GM19025 (cell line): Measurements from ENCODE around the gene LOXL4.
"Not testable (repeated sequence)": the region's sequence is repeated elsewhere in the genome, so short reads cannot be mapped to it uniquely, and the experiment has no call there.

Experiments used
- ATAC-seq: cut with Tn5 transposase; IDR thresholded peaks from one replicate; pipeline ENCODE4 v1.9.1; 2021; ENCODE audit warnings: mild to moderate bottlenecking, low read depth, moderate library complexity; ENCODE audit not compliant: unreplicated experiment

Gene LOXL4

DNA sequence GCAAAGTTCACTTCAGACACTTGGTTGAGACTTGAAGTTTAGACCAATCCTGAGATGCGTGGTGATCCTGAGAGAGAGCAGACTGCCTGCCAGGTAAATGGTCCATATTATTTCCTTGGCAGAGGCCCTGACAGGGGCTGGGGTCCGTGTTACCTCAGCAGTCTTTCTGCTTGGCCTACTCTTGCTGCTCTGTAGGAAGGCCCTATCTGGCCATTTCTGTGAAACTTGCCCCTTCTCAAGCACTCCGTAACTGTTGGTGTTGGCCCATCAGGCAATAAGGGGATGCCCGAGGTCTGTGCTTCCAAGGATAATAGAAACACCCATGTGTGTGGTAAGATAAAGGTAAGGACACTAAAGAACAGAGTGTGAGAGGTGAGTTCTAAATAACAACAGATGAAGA lies 20.0 kb downstream of the LOXL4 start:
- ATAC-seq = no peak

DNA sequence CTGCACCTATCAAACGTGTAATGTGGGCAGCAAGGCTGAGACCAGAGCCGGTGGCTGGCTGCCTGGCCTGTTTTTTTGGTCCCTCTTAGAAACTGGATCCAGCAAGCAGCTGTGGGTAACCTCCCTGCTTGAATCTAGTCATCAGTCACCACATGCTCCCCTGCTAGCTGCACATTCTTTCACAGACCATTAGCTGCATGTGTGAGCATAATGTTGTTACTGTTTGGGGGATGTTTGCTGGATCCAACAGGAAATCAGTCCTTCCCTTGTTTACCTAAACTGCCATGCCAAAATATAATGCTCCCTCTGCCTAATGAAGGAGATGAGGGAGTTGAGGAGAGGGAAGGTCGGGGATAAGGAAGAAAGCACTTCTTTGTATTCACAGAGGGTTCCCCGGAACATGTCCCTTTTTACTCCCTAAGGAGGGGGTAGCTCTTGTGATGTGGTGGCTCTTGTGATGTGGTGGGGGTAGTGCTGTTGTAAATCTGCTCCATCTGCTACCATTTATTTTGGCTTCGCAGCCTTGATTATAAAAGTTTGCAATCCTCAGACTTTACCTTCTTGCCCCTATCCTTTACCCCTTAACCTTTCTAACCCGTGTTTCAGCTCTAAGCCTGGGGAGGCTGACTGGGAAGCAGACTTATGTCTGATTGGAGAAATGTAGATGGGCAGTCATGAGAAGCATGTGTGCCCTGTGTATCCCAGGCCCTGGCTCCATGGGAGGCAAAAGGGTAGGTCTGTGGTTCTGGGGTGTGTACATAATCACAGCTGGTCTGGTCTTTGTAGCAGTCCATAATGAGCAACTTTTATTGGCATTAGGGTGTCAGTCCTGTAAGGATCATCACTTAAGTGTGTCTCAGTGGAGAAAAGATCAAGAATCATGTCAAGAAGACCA lies 20.8 kb downstream of the LOXL4 start:
- no peak for ATAC-seq

DNA sequence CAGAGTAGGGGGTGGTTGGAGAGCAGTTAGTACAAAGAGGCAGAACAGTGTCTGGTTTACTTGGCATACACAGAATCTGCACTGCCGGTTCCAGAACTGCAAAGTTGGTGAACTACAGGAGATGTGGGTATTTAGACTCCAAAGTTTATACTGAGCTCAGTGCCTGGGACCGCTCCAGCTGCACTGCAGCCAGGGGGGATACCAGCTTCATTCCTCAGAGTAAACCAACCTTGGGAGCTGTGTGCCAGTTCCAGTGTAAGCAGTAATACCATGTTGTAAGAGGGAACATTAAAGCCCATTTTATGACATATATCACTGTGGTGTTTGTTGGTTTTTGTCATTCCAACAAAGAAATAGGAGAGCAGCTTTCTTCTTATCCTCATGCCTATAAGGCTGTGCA lies 23.4 kb downstream of the LOXL4 start:
- no peak for ATAC-seq

DNA sequence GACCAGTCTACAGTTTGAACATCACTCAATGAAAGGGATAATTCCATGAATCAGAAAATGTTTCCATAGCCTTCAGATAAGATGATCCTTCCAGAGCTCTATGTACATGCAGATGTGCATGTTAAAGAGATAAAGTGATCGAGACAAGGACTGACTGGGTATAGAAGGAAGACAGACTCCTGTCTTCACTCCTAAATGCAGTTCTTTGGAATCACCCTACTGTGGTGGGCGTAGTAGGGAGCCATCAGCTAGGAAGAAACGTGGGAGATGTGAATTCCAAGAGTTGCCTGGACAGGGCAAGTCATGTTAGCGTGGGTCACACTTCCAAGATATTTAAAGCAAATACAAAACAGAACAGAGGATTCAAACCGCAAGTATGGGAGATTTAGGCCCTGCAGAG lies 23.9 kb downstream of the LOXL4 start:
- ATAC-seq = no peak

DNA sequence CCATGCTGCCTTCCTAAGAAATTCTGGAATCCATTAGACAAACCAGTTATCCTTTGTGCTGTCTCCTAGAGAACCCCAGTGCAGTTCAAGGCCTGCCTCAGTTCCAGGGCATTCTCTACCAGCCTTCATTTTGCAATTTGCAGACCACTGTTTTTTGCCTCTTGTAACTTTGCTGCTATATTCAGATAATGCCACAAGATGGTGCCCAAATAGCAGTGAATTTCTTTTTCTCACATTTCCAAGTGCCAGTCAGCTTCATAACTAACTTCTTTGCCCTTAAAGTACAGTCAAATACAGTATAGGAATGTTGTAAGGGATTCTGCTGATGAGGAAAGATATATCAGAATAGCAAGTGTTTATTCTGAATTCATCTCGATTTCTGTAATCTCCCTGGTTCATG lies 25.2 kb downstream of the LOXL4 start:
- ATAC-seq = no peak

DNA sequence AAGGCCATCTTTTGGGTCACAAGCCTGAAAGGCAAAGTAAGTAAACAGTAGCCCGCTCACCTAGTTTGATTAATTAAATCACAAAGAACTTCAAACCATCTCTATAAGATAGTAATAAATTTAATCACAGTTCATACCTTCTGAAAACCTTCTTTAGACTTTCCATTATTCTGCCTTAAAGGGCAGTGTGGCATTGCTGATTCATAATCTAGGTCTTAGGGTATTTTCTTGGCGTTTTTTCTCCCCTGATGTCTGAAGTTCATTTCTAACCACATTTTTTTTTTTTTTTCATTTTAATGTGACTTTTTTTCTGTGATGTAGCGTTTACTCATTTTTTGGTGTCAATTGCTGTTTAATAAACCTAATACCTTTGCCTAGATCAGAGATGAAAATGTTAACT lies 27.5 kb downstream of the LOXL4 start:
- ATAC-seq = no peak

DNA sequence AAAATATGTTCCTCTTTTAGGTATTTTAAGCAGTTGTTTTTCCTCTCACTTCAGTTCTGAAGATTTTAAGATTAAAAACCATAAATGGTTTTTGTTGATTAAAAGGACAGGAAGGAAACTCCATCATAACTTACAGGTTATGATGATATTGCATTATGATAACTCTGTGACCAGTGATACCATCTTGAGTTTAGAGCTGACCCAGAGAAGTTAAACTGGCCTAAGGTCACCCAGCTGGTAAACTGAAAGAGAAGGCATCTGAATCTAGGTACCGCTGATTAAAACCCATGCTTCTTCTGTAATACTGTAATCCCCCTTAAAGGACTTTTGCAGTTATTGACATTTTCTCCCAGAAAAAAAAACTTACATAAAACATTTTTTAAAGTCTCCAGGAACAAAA lies 29.6 kb downstream of the LOXL4 start:
- no peak for ATAC-seq

GRCh38 chr10:98236862-98237261 lies 31.1 kb downstream of the LOXL4 start:
- no peak for ATAC-seq

DNA sequence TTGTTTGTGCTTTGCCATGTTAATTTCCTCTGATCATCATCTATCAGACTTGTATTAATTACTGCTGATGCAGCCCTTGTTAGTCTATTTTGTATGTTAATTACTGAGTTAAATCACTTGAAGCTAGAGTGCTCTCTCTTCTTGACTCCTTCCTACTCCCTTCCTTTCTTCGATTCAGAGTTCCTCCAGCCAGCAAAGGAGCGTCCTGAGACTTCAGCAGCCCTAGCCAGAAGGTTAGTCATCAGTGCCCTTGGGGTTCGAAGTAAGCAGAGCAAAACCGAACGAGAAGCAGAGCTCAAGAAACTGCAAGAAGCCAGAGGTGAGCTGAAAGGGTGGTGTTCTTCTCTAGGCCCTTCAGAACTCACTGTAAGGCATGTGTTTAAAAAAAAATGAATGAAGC lies 32.1 kb downstream of the LOXL4 start:
- ATAC-seq = no peak

GRCh38 chr10:98231417-98231816 lies 36.6 kb downstream of the LOXL4 start:
- ATAC-seq = no peak

DNA sequence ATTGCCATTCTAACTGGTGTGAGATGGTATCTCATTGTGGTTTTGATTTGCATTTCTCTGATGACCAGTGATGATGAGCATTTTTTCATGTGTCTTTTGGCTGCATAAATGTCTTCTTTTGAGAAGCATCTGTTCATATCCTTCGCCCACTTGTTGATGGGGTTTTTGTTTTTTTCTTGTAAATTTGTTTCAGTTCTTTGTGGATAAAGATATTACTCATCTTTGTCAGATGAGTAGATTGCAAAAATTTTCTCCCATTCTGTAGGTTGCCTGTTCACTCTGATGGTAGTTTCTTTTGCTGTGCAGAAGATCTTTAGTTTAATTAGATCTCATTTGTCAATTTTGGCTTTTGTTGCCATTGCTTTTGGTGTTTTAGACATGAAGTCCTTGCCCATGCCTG lies 39.7 kb downstream of the LOXL4 start:
- ATAC-seq = not testable (repeated sequence)

DNA sequence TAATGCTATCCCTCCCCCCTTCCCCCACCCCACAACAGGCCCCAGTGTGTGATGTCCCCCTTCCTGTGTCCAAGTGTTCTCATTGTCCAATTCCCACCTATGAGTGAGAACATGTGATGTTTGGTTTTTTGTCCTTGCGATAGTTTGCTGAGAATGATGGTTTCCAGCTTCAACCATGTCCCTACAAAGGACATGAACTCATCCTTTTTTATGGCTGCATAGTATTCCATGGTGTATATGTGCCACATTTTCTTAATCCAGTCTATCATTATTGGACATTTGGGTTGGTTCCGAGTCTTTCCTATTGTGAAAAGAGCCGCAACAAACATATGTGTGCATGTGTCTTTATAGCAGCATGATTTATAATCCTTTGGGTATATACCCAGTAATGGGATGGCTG lies 40.3 kb downstream of the LOXL4 start:
- not testable (repeated sequence) for ATAC-seq

DNA sequence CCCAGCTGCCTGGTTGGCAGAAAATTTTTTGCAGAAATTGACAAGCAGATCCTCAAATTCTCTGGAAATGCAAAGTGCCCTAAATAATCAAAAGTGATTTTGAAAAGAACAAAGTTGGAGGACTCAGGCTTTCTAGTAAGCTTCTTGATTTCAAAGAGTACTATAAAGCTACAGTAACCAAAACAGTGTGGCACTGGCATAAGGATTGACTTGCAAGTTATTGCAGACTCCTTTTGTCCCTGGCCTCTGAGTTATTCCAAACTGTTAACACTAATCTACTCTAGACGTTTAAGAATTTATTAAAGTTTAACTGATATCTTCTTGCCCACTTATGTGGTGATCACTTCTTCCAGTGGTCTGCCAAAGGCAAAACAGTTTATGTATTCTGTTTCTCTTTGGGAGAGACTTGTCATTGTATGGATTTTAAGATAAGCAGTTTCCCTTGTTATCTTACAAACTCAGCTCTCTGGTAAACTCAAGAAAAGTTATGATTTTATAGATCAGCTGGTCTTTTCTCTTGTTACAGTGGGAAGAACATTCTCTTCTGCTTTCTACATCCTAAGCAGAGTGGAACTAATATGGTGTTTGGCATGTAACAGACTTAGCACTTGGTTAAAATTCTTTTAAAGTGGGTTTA lies 41.4 kb downstream of the LOXL4 start:
- ATAC-seq = no peak

DNA sequence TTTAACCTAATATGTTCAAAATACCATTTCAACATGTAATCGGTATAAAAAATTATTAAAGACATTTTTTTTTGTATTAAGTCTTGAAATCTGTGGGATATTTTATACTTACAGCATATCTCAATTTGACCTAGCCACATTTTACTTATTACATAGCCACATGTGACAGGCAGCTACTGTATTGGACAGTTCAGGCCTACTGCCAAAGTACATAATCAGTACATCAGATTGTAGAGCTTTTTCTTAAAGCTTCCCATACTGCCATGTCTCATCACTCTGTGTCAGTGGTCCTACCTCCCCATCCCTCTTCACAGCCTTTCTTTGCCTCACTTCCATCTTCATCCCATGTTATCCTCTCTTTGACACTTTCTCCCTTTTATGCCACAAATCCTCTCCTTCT lies 43.0 kb downstream of the LOXL4 start:
- ATAC-seq = no peak

DNA sequence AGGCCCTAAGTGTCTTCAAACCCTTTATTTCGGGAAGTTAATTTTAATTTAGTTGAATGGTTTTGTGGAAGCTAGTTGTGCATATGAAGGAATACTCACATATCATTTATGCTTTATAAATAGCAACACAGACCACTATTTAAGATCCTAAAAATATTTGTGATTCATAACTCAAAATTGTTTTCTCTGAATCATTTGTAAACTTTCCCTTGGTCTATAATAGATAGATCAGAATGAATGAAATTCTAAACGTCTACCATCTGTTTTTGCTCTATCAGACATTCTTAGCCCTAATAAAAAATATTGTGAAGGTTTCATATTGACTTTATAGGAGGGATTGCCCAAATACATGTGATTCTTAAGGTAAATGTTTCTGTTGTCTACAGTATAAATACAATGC lies 43.5 kb downstream of the LOXL4 start:
- ATAC-seq = no peak

DNA sequence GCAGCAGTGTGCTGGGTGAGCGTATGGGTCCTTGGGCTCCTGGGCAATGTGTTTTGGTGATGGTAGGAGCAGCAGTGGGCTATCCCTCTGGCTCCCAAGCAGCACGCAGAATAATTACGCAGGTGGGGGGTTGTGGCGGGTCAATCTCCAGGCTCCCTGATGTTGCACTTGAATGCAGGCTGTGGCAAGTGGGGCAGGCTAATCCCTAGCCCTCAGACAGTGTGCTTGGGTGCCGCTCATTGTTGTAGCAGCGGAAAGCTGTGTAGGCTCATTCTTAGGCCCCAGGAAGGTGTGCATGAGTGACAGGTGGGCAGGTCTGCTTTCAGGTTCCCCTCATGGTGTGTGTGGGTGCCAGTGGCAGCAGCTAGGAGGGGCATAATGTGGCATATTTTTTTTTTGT lies 44.1 kb downstream of the LOXL4 start:
- ATAC-seq = no peak

DNA sequence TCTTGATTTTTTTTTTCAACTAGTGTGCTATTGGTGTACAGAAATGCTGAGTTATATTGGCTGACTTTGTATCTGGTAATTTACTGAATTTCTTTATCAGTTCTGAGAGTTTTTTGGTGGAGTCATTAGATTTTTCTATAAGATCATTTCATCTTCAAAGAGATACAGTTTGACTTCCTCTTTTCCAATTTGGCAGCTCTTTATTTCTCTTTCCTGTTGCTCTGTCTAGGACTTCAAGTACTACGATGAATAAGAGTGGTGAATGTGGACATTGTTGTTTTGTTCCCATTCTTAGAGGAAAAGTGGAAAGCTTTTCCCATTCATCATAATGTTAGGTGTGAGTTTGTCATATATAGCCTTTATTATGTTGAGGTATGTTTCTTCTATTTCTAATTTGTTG lies 50.2 kb downstream of the LOXL4 start:
- no peak for ATAC-seq

- ATAC-seq = no peak
Measured at GRCh38 chr10:98215373-98215772, 52.6 kb downstream of the LOXL4 start.

- ATAC-seq = no peak
Measured at GRCh38 chr10:98213740-98214139, 54.3 kb downstream of the LOXL4 start.

DNA sequence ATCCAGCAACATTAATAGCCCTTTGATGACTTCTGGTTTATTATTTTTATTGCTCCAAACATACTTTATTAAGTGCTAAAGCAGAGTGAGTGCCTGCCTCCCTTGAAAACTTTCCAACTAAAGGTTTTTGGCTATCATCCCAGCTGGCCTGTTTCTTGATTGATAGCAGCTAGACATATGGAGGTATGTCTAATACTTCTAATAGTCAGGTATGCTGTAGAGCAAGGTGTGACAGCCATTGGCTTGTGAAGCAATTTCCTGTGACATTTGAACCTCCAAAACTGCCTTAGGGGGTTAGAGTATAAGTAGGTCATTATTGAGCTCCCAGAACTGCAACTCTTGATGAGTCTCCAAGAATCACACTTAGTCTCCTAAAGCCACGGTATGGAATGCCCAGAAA lies 55.8 kb downstream of the LOXL4 start:
- no peak for ATAC-seq

DNA sequence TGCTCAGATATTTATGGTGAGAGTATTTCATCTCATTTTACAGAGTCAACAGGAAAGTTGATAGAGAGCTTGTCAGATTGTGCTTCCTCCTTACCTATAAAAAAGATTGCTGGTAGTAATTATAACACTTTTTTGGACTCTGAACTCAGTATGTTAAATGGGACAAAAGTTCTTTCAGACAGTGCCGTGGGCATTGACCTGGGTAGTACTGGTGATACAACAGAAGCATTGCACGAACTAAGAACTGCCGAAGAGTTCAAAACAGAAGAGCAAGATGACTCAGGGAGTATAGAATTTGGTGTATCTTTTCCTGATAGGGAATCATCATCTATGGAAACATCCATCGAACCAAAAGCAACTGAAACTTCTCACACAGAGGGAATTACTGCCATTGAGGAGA lies 58.6 kb downstream of the LOXL4 start:
- ATAC-seq = no peak

- ATAC-seq = no peak
Measured at GRCh38 chr10:98208925-98209324, 59.1 kb downstream of the LOXL4 start.
